Gastrocnemius medialis (tissue), 4 donors: ENCODE data around the gene DROSHA. TPM values are rescaled to one million over a fixed set of nuclear protein-coding genes. Genes with fewer than 3 reads are reported as not detected.

Experiments used
- ATAC-seq, 2 donors: fragments of 150-250 bp; one replicate each; pipeline ENCODE4 v1.9.1; 2016
- DNase-seq, 2 donors: peaks; one replicate each; pipeline ENCODE4 v3.0.0-alpha.2; 2019
- H3K27ac ChIP-seq, 4 donors: fragments of 200-600 bp; sonication (generic); 1 replicate in 1 of 4; 2 replicates in 3 of 4; pipeline ENCODE4 v1.5.1; 2016 to 2018; ENCODE audit warnings: mild to moderate bottlenecking in 2 of 4, moderate library complexity in 1 of 4
- H3K27me3 ChIP-seq, 3 donors: fragments of 200-600 bp; sonication (generic) in 2 of 3; 1 replicate in 1 of 3; 2 replicates in 2 of 3; pipeline versions ENCODE4 v1.5.1 to v1.6.0; 2016 to 2019; ENCODE audit warnings: mild to moderate bottlenecking in 1 of 3, moderate library complexity in 1 of 3
- H3K36me3 ChIP-seq, 2 donors: fragments of 200-600 bp; sonication (generic) in 1 of 2; one replicate each; pipeline ENCODE4 v1.5.1; 2017 to 2018
- H3K4me1 ChIP-seq, 2 donors: fragments of 200-600 bp; sonication (generic) in 1 of 2; one replicate each; pipeline ENCODE4 v1.5.1; 2016 to 2017; ENCODE audit warnings: mild to moderate bottlenecking in 2 of 2
- H3K4me3 ChIP-seq, 4 donors: fragments of 200-600 bp; sonication (generic) in 3 of 4; 1 replicate in 1 of 4; 2 replicates in 3 of 4; pipeline ENCODE4 v1.5.1; 2016 to 2019; ENCODE audit warnings: mild to moderate bottlenecking in 2 of 4
- H3K9me3 ChIP-seq, 3 donors: fragments of 200-600 bp; sonication (generic) in 2 of 3; 1 replicate in 1 of 3; 2 replicates in 2 of 3; pipeline ENCODE4 v1.5.1; 2016 to 2019
- POLR2A ChIP-seq, 2 donors: fragments of 450-650 bp; IDR thresholded peaks; one replicate each; pipeline ENCODE4 v1.6.1; 2017; ENCODE audit warnings: antibody characterized with exemption in 2 of 2, mild to moderate bottlenecking in 2 of 2, moderate library complexity in 2 of 2
- in situ Hi-C, 4 donors: fragments of 200-750 bp; cut with MboI; loops; one replicate each; pipeline versions ENCODE4 v1.15.0 to v1.8.0; 2017; ENCODE audit warnings: low sequenced_read_pairs in 4 of 4
- intact Hi-C: fragments of 100-400 bp; cut with DNase I; formaldehyde crosslinking; loops from one replicate; pipeline ENCODE4 v1.15.1; 2023; ENCODE audit warnings: low total_unique reads
- total RNA-seq, 4 donors: library from RNA; depleted of rRNA; stranded (reverse); fragments of >200 nt; gene quantifications; one replicate each; pipeline versions ENCODE4 v1.1.0 to v1.2.3, GENCODE V29; 2016
- TF ChIP-seq, protein P1 (sequence below), 5 experiments: fragments of 450-650 bp in 3 of 5; fragments of 200-600 bp in 2 of 5; sonication (generic) in 2 of 5; IDR thresholded peaks in 4 of 5; conservative IDR thresholded peaks in 1 of 5; 1 replicate in 4 of 5; 2 replicates in 1 of 5; pipeline ENCODE4 v1.5.1; 2016 to 2019; ENCODE audit warnings: antibody characterized with exemption in 5 of 5, mild to moderate bottlenecking in 3 of 5, moderate library complexity in 3 of 5

The DROSHA gene
- total RNA-seq, 4 donors from 2014 or later = 9.2 to 28.8 (median 28.4) TPM

- in situ Hi-C loops = no loop called here
- no peak for ATAC-seq
- TF ChIP-seq, protein P1, sequence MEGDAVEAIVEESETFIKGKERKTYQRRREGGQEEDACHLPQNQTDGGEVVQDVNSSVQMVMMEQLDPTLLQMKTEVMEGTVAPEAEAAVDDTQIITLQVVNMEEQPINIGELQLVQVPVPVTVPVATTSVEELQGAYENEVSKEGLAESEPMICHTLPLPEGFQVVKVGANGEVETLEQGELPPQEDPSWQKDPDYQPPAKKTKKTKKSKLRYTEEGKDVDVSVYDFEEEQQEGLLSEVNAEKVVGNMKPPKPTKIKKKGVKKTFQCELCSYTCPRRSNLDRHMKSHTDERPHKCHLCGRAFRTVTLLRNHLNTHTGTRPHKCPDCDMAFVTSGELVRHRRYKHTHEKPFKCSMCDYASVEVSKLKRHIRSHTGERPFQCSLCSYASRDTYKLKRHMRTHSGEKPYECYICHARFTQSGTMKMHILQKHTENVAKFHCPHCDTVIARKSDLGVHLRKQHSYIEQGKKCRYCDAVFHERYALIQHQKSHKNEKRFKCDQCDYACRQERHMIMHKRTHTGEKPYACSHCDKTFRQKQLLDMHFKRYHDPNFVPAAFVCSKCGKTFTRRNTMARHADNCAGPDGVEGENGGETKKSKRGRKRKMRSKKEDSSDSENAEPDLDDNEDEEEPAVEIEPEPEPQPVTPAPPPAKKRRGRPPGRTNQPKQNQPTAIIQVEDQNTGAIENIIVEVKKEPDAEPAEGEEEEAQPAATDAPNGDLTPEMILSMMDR (IDR thresholded peaks at IDR 0.05 in 4 of 5, conservative IDR thresholded peaks at IDR 0.05 in 1 of 5) = no peak
- no peak for TF ChIP-seq POLR2A (IDR thresholded peaks at IDR 0.05)
These were observed 104.1 kb downstream of the DROSHA start for GRCh38 chr5:31427724-31428309.

GRCh38 chr5:31427013-31427723 is 104.7 kb downstream of the DROSHA start:
- H3K4me1 ChIP-seq = peaks cover 0 to 2% of the 10 kb centered on the region in 2 donors
- H3K27ac ChIP-seq = no peak overlapping the region
- no peak for DNase-seq
- no peak overlapping the region for H3K4me3 ChIP-seq
- in situ Hi-C loops (no loop called here), intact Hi-C loops (no loop called here)
- no peak for TF ChIP-seq POLR2A (IDR thresholded peaks at IDR 0.05)
- TF ChIP-seq, protein P1 (IDR thresholded peaks at IDR 0.05 in 4 of 5, conservative IDR thresholded peaks at IDR 0.05 in 1 of 5) = no peak
- no peaks in the 10 kb centered on the region for H3K27me3 ChIP-seq
- no peaks in the 10 kb centered on the region for H3K9me3 ChIP-seq
- peaks cover 0 to 9% of the 10 kb centered on the region in 2 donors for H3K36me3 ChIP-seq
- no peak for ATAC-seq

More at GRCh38 chr5:31427724-31428309, 104.1 kb downstream of the DROSHA start:
- intact Hi-C loops = no loop called here
- no peak for DNase-seq
- Histone ChIP-seq H3K27ac (no peak overlapping the region), H3K4me1 (no peaks in the 10 kb centered on the region), H3K27me3 (no peaks in the 10 kb centered on the region), H3K36me3 (peaks cover 0 to 9% of the 10 kb centered on the region in 2 donors), H3K4me3 (no peak overlapping the region), H3K9me3 (no peaks in the 10 kb centered on the region)

GRCh38 chr5:31421806-31422586 is 109.9 kb downstream of the DROSHA start:
- intact Hi-C loops = no loop called here
- peaks cover 0 to 42% of the 10 kb centered on the region in 2 donors for H3K36me3 ChIP-seq
- DNase-seq (no peak), ATAC-seq (no peak)
- in situ Hi-C loops = no loop called here
- no peak overlapping the region for H3K27ac ChIP-seq
- H3K4me3 ChIP-seq = no peak overlapping the region
- H3K9me3 ChIP-seq = no peaks in the 10 kb centered on the region
- H3K4me1 ChIP-seq = peaks cover 0 to 5% of the 10 kb centered on the region in 2 donors
- H3K27me3 ChIP-seq = no peaks in the 10 kb centered on the region
- TF ChIP-seq POLR2A (IDR thresholded peaks at IDR 0.05) = no peak
- TF ChIP-seq, protein P1 (IDR thresholded peaks at IDR 0.05 in 4 of 5, conservative IDR thresholded peaks at IDR 0.05 in 1 of 5) = no peak

- in situ Hi-C loops = no loop called here
- no peak for TF ChIP-seq POLR2A (IDR thresholded peaks at IDR 0.05)
- TF ChIP-seq, protein P1 (IDR thresholded peaks at IDR 0.05 in 4 of 5, conservative IDR thresholded peaks at IDR 0.05 in 1 of 5) = no peak
- H3K36me3 ChIP-seq = peaks cover 0 to 51% of the 10 kb centered on the region in 2 donors
These were observed 114.4 kb downstream of the DROSHA start for GRCh38 chr5:31417512-31417911.

More at GRCh38 chr5:31417512-31417911, 114.4 kb downstream of the DROSHA start:
- Histone ChIP-seq H3K4me3 (no peak overlapping the region), H3K4me1 (peaks cover 0 to 5% of the 10 kb centered on the region in 2 donors), H3K27me3 (no peaks in the 10 kb centered on the region), H3K27ac (no peak overlapping the region), H3K9me3 (no peaks in the 10 kb centered on the region)
- ATAC-seq (no peak), DNase-seq (no peak)
- intact Hi-C loops = no loop called here
